MCF 10A (cell line): ENCODE data around the gene TEX12. TPM values are rescaled to one million over a fixed set of nuclear protein-coding genes. Genes with fewer than 3 reads are reported as not detected.
A peak's percentile ranks its signal among the peaks of the same experiment; 100 is the strongest.

ENCODE experiments used
- BruUV-seq: library from RNA; stranded (reverse); fragments of 400-500 nt; replicated peaks from 2 replicates; lab custom pipeline; 2021; lab: Mats Ljungman, UMichigan
- CTCF ChIA-PET: fragments of 300-600 bp; sonication (Branson Sonifier 250); formaldehyde crosslinking; extraction: SDS; loops from one replicate; lab custom pipeline; 2021; ENCODE audit warnings: antibody characterized with exemption, inconsistent platforms; lab: Yijun Ruan, JAX
- POLR2A ChIA-PET: fragments of 300-600, 350-650 bp; sonication (Branson Sonifier 250); formaldehyde crosslinking; extraction: SDS; loops from one replicate; lab custom pipeline; 2020; ENCODE audit warnings: antibody characterized with exemption, inconsistent platforms; lab: Yijun Ruan, JAX
- DNase-seq: peaks from one replicate; pipeline ENCODE4 v3.0.0-alpha.2; 2018; ENCODE audit not compliant: unreplicated experiment
- H3K27ac Mint-ChIP-seq: one replicate; pipeline ENCODE4 v1.8.0; 2022; ENCODE audit warnings: mild to moderate bottlenecking, low read depth, mixed read lengths; ENCODE audit not compliant: unreplicated experiment
- H3K27me3 Mint-ChIP-seq: one replicate; pipeline ENCODE4 v1.8.0; 2022; ENCODE audit warnings: mixed read lengths; ENCODE audit not compliant: insufficient read depth, unreplicated experiment
- H3K36me3 Mint-ChIP-seq: one replicate; pipeline ENCODE4 v1.8.0; 2022; ENCODE audit warnings: mild to moderate bottlenecking, moderate library complexity, mixed read lengths; ENCODE audit not compliant: insufficient read depth, unreplicated experiment
- H3K4me1 Mint-ChIP-seq: one replicate; pipeline ENCODE4 v1.8.0; 2022; ENCODE audit warnings: mixed read lengths; ENCODE audit not compliant: insufficient read depth, unreplicated experiment
- H3K4me3 Mint-ChIP-seq: one replicate; pipeline ENCODE4 v1.8.0; 2022; ENCODE audit warnings: mild to moderate bottlenecking, moderate library complexity, mixed read lengths; ENCODE audit not compliant: unreplicated experiment
- H3K9me3 Mint-ChIP-seq: one replicate; pipeline ENCODE4 v1.8.0; 2022; ENCODE audit warnings: mixed read lengths; ENCODE audit not compliant: unreplicated experiment
- intact Hi-C: fragments of 100-400 bp; cut with micrococcal nuclease; formaldehyde crosslinking; loops from 2 replicates; pipeline ENCODE4 v1.14.1; 2022
- total RNA-seq: library from RNA; stranded (reverse); gene quantifications from 2 replicates; pipeline ENCODE4 v1.2.3, GENCODE V29; 2022
- TF ChIP-seq, protein P1 (sequence below): fragments of 200-600 bp; IDR thresholded peaks from one replicate; pipeline ENCODE4 v1.8.0; 2022; ENCODE audit warnings: antibody characterized with exemption, mild to moderate bottlenecking; ENCODE audit not compliant: unreplicated experiment

The TEX12 gene
- total RNA-seq, 1 experiment from 2014 or later = not detected

DNA sequence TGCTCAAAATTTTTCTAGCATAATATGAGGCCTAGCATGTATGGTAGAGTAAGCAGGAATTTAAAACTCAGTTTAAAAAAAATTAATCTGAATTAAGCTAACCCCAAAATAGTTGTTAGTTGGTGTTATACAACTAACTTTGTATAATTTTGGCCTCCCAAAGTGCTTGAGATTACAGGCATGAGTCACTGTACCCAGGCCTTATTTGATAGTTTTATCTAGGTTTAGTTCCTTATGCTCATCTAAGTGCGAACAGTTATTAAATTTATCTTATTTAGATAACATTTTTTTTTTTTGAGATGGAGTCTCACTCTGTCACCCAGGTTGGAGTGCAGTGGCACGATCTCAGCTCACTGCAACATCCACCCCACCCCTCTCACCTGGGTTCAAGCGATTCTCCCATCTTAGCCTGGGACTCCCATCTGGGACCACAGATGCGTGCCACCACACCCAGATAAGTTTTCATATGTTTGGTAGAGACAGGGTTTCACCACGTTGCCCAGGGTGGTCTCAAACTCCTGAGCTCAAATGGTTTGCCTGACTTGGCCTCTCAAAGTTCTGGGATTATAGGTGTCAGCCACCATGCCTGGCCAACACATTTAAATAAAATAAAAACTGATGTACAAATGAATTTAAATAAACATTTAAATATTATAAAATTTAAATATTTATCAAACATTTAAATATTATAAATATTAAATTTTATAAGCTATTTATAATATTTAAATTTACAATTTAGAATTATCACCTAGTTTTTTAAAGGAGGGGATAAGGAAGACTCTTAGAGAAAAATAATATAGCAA is 10.8 kb upstream of the TEX12 start:
- TF ChIP-seq, protein P1, sequence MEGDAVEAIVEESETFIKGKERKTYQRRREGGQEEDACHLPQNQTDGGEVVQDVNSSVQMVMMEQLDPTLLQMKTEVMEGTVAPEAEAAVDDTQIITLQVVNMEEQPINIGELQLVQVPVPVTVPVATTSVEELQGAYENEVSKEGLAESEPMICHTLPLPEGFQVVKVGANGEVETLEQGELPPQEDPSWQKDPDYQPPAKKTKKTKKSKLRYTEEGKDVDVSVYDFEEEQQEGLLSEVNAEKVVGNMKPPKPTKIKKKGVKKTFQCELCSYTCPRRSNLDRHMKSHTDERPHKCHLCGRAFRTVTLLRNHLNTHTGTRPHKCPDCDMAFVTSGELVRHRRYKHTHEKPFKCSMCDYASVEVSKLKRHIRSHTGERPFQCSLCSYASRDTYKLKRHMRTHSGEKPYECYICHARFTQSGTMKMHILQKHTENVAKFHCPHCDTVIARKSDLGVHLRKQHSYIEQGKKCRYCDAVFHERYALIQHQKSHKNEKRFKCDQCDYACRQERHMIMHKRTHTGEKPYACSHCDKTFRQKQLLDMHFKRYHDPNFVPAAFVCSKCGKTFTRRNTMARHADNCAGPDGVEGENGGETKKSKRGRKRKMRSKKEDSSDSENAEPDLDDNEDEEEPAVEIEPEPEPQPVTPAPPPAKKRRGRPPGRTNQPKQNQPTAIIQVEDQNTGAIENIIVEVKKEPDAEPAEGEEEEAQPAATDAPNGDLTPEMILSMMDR = no peak
- Mint-ChIP-seq H3K9me3 (no peaks in the 10 kb centered on the region), H3K4me3 (no peak overlapping the region), H3K27ac (peak overlapping the region; percentile 76), H3K4me1 (peaks cover 35% of the 10 kb centered on the region), H3K36me3 (peaks cover 32% of the 10 kb centered on the region), H3K27me3 (no peaks in the 10 kb centered on the region)
- ChIA-PET POLR2A (interaction anchor here (0.6 to 6.7 kb wide), 22 partner anchors 9 to 241 kb away, joined by 3 to 73 read pairs (median 5); partner anchors contain the start of genes SDHD, TEX12 and TIMM8B), CTCF (interaction anchor here (0.6 to 1.1 kb wide), 6 partner anchors 9 to 414 kb away, joined by 3 to 5 read pairs (median 3); no protein-coding TSS in a partner anchor)
- intact Hi-C loops = loop anchor here (2.0 kb wide), 1 partner anchor 36 kb away; no protein-coding TSS in a partner anchor
- no TSS peak for BruUV-seq
- DNase-seq = no peak

DNA sequence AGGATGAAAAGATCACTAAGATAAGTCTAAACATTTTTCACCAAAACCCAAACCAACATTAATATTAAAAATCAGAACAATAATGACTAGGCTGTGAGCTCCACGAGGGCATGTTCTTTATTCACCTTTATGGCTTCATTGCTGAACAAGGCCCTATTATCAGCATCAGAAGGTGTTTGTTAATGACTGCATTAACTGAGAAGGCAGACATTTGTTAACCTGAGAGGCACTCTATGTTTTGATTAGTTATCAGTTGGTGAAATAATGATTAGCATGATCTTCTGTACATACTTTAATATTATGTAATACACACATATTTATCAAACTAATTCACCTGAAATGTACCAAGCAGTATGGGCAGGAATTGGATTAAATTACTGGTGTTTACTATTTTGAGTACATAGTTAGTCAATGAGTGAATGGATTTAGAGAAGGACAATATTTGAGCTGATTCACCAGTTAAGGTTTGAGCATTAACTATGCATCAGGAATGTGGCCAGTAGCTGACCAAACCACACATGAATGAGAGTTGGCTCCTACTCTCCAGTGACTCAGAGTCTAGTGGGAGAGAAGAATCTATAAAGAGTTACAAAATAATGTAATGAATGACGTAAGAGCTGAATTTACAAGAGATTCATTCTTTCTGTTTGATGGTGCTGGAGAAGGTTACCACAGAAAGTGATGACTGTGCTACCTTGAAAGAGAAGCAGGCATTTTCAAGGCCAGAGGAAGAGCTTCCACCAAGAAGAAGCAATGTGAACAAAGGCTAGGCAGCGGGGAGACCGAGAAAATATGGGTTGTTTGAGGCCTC is 10.0 kb upstream of the TEX12 start:
- DNase-seq = peak; percentile 98
- ChIA-PET POLR2A (interaction anchor here (0.6 to 6.7 kb wide), 30 partner anchors 9 to 382 kb away, joined by 3 to 73 read pairs (median 4); partner anchors contain the start of genes BCO2, SDHD, TEX12 and TIMM8B), CTCF (interaction anchor here (0.6 to 1.1 kb wide), 7 partner anchors 9 to 415 kb away, joined by 3 to 5 read pairs (median 3); no protein-coding TSS in a partner anchor)
- H3K4me3 Mint-ChIP-seq = peak overlapping the region; percentile 51
- H3K4me1 Mint-ChIP-seq = peaks cover 39% of the 10 kb centered on the region
- intact Hi-C loops = loop anchor here (2.0 kb wide), 1 partner anchor 36 kb away; no protein-coding TSS in a partner anchor
- BruUV-seq = no TSS peak
- no peaks in the 10 kb centered on the region for H3K27me3 Mint-ChIP-seq
- peaks cover 40% of the 10 kb centered on the region for H3K36me3 Mint-ChIP-seq
- peak overlapping the region; percentile 76 for H3K27ac Mint-ChIP-seq
- TF ChIP-seq, protein P1 = no peak
- no peaks in the 10 kb centered on the region for H3K9me3 Mint-ChIP-seq

DNA sequence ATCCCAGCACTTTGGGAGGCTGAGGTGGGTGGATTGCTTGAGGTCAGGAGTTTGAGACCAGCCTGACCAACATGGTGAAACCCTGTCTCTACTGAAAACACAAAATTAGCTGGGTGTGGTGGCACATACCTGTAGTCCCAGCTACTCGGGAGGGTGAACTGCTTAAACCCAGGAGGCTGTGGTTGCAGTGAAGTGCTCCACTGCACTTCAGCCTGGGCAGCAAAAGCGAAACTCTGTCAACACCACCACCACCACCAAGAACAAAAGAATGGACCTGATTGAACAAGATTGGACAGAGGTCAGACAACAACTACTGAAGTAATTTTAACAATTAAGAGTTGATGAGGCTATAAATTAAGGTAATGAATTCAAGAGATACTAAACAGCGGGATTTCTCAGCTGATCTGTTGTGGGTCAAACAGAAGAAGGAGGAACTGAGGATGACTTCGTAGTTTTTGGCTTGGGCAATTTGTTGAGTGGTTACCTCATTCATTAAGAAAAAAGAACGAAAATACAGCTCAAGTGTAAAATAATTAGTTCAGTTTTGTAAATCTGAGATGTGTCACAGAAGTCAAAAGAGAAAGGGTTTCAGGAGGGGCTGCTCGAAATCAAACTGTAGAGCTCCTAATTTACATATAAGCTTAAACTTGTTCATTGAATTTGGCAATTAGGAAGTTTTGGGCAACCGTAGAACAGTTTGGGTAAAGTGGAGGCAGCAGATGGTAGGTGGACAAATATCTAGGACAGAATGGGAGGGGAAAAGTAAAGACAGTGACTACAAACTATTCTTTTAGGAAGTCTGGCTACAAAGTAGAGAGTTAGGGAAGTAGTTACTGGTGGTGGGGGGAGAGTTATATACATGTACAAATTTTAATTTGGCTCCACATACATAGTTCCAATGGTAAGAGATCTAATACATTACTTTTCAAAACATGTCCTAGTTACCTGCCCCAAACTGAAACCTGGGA is 7.8 kb upstream of the TEX12 start:
- CTCF ChIA-PET = interaction anchor here (0.9 to 1.7 kb wide), 4 partner anchors 10 to 47 kb away, joined by 3 to 8 read pairs (median 4); partner anchors contain the start of gene BCO2
- Mint-ChIP-seq H3K4me3 (peak overlapping the region; percentile 96), H3K4me1 (peaks cover 53% of the 10 kb centered on the region), H3K36me3 (peaks cover 40% of the 10 kb centered on the region), H3K27me3 (no peaks in the 10 kb centered on the region), H3K27ac (peak overlapping the region; percentile 87), H3K9me3 (no peaks in the 10 kb centered on the region)
- TF ChIP-seq, protein P1 = no peak
- intact Hi-C loops = loop anchor here (10.0 kb wide), 1 partner anchor 285 kb away; the partner anchor contains the start of genes ALG9, CFAP68 and FDXACB1
- no TSS peak for BruUV-seq
- POLR2A ChIA-PET = interaction anchor here (0.7 to 6.7 kb wide), 10 partner anchors 12 to 72 kb away, joined by 3 to 73 read pairs (median 4); partner anchors contain the start of genes BCO2, PTS, SDHD and TIMM8B
- peak; percentile 8 for DNase-seq
